ENCODE measurements around the gene AKAP13. TPM values are rescaled to one million over a fixed set of nuclear protein-coding genes. Genes with fewer than 3 reads are reported as not detected.

The AKAP13 gene
- total and polyA plus RNA-seq, 7 donors, result 18.2 to 126 (median 93.7) TPM

DNA sequence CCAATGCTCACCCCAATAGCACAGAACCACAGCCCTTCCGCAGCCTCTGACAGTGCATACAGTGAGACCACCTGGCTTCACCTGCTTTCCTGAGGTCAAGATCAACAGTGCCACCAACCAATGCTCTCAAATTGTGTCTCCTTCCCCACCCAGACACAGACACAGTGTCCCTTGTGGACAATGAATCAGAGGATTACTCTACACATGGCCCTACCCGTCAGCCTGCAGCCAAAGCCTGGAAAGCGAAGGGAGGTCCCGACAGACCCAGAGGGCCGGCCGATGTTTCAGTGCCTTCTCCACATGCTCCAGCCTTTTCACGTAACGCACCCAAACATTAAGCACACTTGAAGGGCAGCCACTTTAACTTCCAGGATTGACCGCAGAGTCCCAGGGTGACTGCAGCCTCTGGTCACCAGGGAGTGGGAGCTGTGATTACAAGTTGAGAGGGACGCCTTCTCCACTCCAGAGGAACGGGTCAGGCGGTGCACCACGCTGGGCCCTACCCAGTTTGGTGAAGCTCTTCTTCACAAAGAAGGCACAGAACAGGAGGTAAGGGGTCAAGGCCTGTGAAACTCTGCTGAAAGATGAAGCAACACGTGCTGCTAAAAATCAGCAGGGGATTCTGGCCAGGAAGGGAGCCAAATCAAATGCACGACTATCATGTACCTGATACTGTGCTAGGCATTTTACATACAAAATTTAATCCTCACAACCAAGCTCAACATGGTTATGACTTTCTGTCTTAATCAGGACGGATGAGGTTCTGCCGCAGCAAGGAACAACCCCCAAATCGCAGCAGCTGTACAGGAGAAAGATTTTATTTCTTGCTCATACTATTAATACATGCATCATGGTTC lies 397.1 kb downstream of the AKAP13 start:
- WGBS, 3 donors, result 67 to 83% (median 73%) methylated on average over 18 of the region's 18 CpGs
- peak in 2 of 4 donors; percentile 25 to 26 for ATAC-seq

DNA sequence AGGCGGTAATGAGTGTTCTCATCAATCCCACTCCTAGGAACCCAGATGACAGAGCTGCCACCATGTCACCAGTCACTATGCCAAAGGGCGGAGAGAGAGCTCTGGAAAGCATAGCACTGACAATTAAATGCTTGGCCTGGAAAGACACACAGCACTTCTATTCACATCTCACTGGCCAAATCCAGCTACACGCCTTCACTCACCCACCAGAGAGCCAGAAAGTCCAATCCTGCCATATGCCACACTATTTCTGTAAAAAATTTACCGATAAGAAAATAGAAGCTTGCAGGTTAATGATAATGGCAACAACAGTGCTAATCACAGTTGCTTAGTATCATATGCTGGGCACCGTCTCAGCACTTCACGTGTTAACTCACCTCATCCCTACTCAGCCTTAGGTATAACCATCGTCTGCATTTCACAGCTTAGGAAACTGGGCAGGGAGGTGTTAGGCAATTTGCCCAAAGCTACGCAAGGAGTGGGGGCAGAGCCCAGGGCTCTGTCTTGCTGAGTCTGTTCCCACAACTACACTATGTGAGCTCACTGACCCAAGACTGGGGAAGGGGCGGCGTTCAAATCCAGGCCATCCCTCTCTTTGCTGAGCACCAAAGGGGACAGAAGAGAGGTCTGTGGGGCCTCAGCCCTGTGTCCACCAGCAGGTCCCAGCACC lies 397.8 kb downstream of the AKAP13 start:
- Histone ChIP-seq H3K4me3 (no peak overlapping the region), H3K27ac (no peak overlapping the region), H3K4me1 (peaks cover 62% of the 10 kb centered on the region), H3K36me3 (ENCODE audit: insufficient read depth in 1 of 2, low read depth in 1 of 2) (no peaks in the 10 kb centered on the region), H3K27me3 (ENCODE audit: insufficient read depth in 3 of 3, low read length in 2 of 3) (no peaks in the 10 kb centered on the region), H3K9me3 (no peaks in the 10 kb centered on the region)
- WGBS, 3 donors, result 35 to 47% (median 40%) methylated on average over 10 of the region's 10 CpGs
- ATAC-seq, result peak; percentile 65 to 82 (median 74)
- TF ChIP-seq, protein P1, sequence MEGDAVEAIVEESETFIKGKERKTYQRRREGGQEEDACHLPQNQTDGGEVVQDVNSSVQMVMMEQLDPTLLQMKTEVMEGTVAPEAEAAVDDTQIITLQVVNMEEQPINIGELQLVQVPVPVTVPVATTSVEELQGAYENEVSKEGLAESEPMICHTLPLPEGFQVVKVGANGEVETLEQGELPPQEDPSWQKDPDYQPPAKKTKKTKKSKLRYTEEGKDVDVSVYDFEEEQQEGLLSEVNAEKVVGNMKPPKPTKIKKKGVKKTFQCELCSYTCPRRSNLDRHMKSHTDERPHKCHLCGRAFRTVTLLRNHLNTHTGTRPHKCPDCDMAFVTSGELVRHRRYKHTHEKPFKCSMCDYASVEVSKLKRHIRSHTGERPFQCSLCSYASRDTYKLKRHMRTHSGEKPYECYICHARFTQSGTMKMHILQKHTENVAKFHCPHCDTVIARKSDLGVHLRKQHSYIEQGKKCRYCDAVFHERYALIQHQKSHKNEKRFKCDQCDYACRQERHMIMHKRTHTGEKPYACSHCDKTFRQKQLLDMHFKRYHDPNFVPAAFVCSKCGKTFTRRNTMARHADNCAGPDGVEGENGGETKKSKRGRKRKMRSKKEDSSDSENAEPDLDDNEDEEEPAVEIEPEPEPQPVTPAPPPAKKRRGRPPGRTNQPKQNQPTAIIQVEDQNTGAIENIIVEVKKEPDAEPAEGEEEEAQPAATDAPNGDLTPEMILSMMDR (IDR thresholded peaks at IDR 0.05), result no peak
- DNase-seq, result no peak
- intact Hi-C loops (cut with DNase I), result no loop called here

More for the DNA sequence above, 397.1 kb downstream of the AKAP13 start:
- TF ChIP-seq, protein P1 (IDR thresholded peaks at IDR 0.05), result no peak
- intact Hi-C loops (cut with DNase I), result no loop called here
- Histone ChIP-seq H3K36me3 (ENCODE audit: insufficient read depth in 1 of 2, low read depth in 1 of 2) (no peaks in the 10 kb centered on the region), H3K9me3 (no peaks in the 10 kb centered on the region), H3K4me3 (no peak overlapping the region), H3K4me1 (peaks cover 61% of the 10 kb centered on the region), H3K27ac (no peak overlapping the region), H3K27me3 (ENCODE audit: insufficient read depth in 3 of 3, low read length in 2 of 3) (no peaks in the 10 kb centered on the region)
- no peak for DNase-seq

DNA sequence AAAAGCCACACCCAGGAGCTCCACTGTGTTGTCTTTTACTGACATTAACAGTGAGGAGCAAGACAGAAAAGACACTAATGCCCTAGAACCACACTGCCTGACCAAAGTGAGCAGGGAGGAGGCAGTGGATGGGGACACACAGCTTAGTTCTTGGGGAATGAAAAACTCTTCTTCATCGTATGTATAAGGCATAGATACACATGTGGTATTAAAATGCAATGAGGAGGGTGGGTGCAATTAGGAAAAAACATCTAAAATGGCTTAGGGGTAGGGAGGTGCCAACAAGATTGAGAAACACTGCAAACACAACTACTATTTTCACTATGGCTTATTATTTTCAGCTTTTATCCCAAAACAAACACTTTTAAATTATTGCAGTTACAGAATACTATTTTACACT lies 398.8 kb downstream of the AKAP13 start:
- WGBS, 3 donors, result 89 to 98% (median 97%) methylated on average over 1 of the region's 1 CpG

GRCh38 chr15:85780225-85780985 lies 400.0 kb downstream of the AKAP13 start:
- H3K4me1 ChIP-seq, result peaks cover 67% of the 10 kb centered on the region

More for the DNA sequence above, 398.8 kb downstream of the AKAP13 start:
- TF ChIP-seq, protein P1 (IDR thresholded peaks at IDR 0.05), result no peak
- H3K36me3 ChIP-seq (ENCODE audit: insufficient read depth in 1 of 2, low read depth in 1 of 2), result no peaks in the 10 kb centered on the region
- peaks cover 59% of the 10 kb centered on the region for H3K4me1 ChIP-seq
- H3K4me3 ChIP-seq, result no peak overlapping the region
- H3K27me3 ChIP-seq (ENCODE audit: insufficient read depth in 3 of 3, low read length in 2 of 3), result no peaks in the 10 kb centered on the region
- H3K9me3 ChIP-seq, result no peaks in the 10 kb centered on the region
- H3K27ac ChIP-seq, result no peak overlapping the region
- DNase-seq, result no peak
- ATAC-seq, result no peak
- intact Hi-C loops (cut with DNase I), result no loop called here

More at GRCh38 chr15:85780225-85780985, 400.0 kb downstream of the AKAP13 start:
- 72 to 85% (median 81%) methylated on average over 8 of the region's 8 CpGs for WGBS, 3 donors
- DNase-seq (no peak), ATAC-seq (peak in 1 of 4 donors; percentile 20)
- Histone ChIP-seq H3K9me3 (no peaks in the 10 kb centered on the region), H3K4me3 (no peak overlapping the region), H3K36me3 (ENCODE audit: insufficient read depth in 1 of 2, low read depth in 1 of 2) (no peaks in the 10 kb centered on the region), H3K27me3 (ENCODE audit: insufficient read depth in 3 of 3, low read length in 2 of 3) (no peaks in the 10 kb centered on the region), H3K27ac (no peak overlapping the region)
- TF ChIP-seq, protein P1 (IDR thresholded peaks at IDR 0.05), result no peak
- intact Hi-C loops (cut with DNase I), result no loop called here
